Loucy (cell line): ENCODE results near the gene JPH4.

Experiments
- H2AFZ ChIP-seq: fragments of 200-600 bp; sonication (generic); 2 replicates; pipeline ENCODE4 v1.6.0; 2016; ENCODE audit warnings: antibody characterized with exemption, mild to moderate bottlenecking, low read length, moderate library complexity
- H3F3A ChIP-seq: fragments of 200-600 bp; 2 replicates; pipeline ENCODE4 v1.6.0; 2016; ENCODE audit warnings: antibody characterized with exemption, low read depth, mild to moderate bottlenecking
- H3K27me3 ChIP-seq: fragments of 200-600 bp; sonication (generic); 2 replicates; pipeline ENCODE4 v1.6.1; 2014; ENCODE audit warnings: low read length, mild to moderate bottlenecking; ENCODE audit not compliant: insufficient read depth, poor library complexity, severe bottlenecking
- H3K36me3 ChIP-seq: fragments of 200-600 bp; sonication (generic); 2 replicates; pipeline ENCODE4 v1.6.1; 2016; ENCODE audit warnings: low read length; ENCODE audit not compliant: insufficient read depth
- H3K4me1 ChIP-seq: fragments of 200-600 bp; sonication (generic); 2 replicates; pipeline ENCODE4 v1.5.1; 2014; ENCODE audit warnings: low read length, mild to moderate bottlenecking; ENCODE audit not compliant: insufficient read depth, poor library complexity, severe bottlenecking
- H3K4me2 ChIP-seq: fragments of 200-600 bp; sonication (generic); 2 replicates; pipeline ENCODE4 v1.6.0; 2014; ENCODE audit warnings: antibody characterized with exemption, low read length, low read depth, mild to moderate bottlenecking; ENCODE audit not compliant: poor library complexity, severe bottlenecking
- H3K4me3 ChIP-seq: fragments of 200-600 bp; sonication (generic); 2 replicates; pipeline ENCODE4 v1.5.1; 2014; ENCODE audit warnings: low read length, mild to moderate bottlenecking, mixed read lengths; ENCODE audit not compliant: poor library complexity, severe bottlenecking
- H3K79me2 ChIP-seq: fragments of 200-600 bp; sonication (generic); 2 replicates; pipeline ENCODE4 v1.6.1; 2014; ENCODE audit warnings: low read length; ENCODE audit not compliant: insufficient read depth
- H3K9ac ChIP-seq: fragments of 200-600 bp; sonication (generic); 2 replicates; pipeline ENCODE4 v1.6.0; 2014; ENCODE audit warnings: mild to moderate bottlenecking, low read depth, low read length, moderate library complexity; ENCODE audit not compliant: poor library complexity, severe bottlenecking
- H3K9me2 ChIP-seq: fragments of 200-600 bp; sonication (generic); replicated peaks from 2 replicates; pipeline ENCODE4 v1.6.1; 2016; ENCODE audit warnings: low read depth, low read length, mixed read lengths
- H3K9me3 ChIP-seq: fragments of 200-600 bp; sonication (generic); 2 replicates; pipeline ENCODE4 v1.6.1; 2014; ENCODE audit warnings: mild to moderate bottlenecking, antibody characterized with exemption, low read length, low read depth; ENCODE audit not compliant: insufficient read depth
- H4K20me1 ChIP-seq: fragments of 200-600 bp; sonication (generic); 2 replicates; pipeline ENCODE4 v1.6.0; 2014; ENCODE audit warnings: antibody characterized with exemption, low read length, mild to moderate bottlenecking; ENCODE audit not compliant: insufficient read depth, poor library complexity, severe bottlenecking
- CTCF ChIP-seq: fragments of 200-600 bp; sonication (generic); conservative IDR thresholded peaks from 2 replicates; pipeline ENCODE4 v1.5.1; 2014; ENCODE audit warnings: mild to moderate bottlenecking, antibody characterized with exemption, low read length
- EZH2phosphoT487 ChIP-seq: fragments of 200-600 bp; IDR thresholded peaks from 2 replicates; pipeline ENCODE4 v1.6.1; 2018; ENCODE audit warnings: antibody characterized with exemption, mild to moderate bottlenecking, moderate library complexity, borderline replicate concordance

Gene JPH4

DNA sequence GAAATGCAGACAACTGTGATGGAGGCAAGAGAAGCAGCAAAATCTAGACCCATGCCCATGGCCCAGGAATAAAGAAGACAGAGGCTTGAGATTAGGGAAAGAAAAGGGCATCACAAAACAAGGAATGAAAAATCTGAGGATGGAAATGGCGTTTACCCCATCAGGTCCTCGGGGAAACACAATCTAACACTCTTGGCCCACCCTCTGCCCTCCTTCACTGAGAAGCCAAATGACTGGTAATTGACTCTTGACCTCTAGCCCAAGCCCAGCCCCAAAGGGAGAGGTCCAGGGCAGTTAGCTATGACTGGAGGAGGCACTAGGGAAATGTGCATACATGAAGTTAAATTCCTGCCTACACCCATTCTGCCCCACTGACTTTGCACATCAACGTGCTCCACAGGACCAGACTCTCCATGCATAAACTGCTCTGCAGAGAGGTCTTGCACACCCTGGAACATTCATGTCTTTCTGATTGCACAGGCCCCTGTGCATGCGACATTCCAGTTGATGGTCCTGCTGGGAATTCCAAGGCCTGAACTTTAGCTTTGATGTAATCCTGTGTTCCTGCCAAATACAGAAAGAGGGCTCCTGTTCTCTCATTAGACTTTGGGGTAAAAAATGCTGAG lies 32.7 kb downstream of the JPH4 start:
- TF ChIP-seq EZH2phosphoT487 (no peak), CTCF (no peak)
- Histone ChIP-seq H3K9me3 (no peaks in the 10 kb centered on the region), H3K9me2 (no peaks in the 10 kb centered on the region), H3F3A (no peaks in the 10 kb centered on the region), H3K4me2 (no peak overlapping the region), H2AFZ (no peak overlapping the region), H3K79me2 (peaks cover 9% of the 10 kb centered on the region; the same call in 1 of the 2 replicates), H3K9ac (no peak overlapping the region), H4K20me1 (no peaks in the 10 kb centered on the region), H3K36me3 (no peaks in the 10 kb centered on the region), H3K4me3 (no peak overlapping the region), H3K4me1 (peaks cover 16% of the 10 kb centered on the region), H3K27me3 (no peaks in the 10 kb centered on the region)

DNA sequence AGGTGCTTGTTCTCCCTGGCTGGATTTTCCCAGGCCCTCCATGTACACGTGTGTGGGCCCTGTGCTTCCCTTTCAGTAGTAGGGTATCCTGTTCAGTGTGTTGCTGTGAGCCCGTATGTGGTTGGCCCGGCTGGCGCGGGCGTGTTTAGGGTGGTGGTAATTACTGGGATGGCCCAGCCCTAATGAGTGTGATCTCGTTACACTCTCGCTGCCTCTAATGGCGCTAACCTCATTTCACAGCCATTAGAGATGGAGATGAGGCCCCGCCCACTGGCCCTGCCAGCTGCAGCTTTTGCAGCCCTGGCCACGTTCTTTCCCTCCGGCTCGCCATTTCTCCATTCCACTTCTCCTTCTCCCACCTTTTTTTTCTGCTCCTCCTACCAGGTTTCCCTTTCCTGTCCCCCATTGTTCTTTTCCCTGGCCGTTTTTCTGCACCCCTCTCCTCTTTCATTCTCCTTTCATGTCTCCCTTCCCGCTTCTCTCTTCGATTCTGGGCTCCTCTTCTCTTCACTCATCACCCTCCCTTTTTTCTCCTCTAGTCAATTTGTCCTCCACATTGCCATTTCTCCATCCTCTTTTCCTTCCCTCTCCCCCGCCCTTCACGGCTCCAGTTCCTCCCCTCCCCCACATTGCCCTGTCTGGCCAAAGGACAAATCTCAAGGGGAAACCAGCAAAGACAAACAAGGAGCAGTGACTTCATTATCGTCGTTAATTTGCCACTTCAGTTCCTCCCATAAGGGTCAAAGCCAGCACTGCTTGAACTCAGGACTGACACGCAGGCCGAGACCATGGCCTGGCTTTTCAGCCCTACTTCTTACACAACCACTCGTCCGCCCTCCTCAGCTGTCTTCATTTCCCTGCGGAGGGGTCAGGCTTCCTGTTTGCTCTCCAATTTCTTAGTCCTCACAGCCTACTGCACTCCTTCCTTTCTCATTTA lies 33.8 kb downstream of the JPH4 start:
- TF ChIP-seq EZH2phosphoT487 (no peak), CTCF (no peak)
- no peaks in the 10 kb centered on the region for H3K9me2 ChIP-seq
- H3K4me1 ChIP-seq: peaks cover 5% of the 10 kb centered on the region
- no peaks in the 10 kb centered on the region for H4K20me1 ChIP-seq
- H3K79me2 ChIP-seq: no peaks in the 10 kb centered on the region
- no peak overlapping the region for H3K4me2 ChIP-seq
- H2AFZ ChIP-seq: no peak overlapping the region
- H3K27me3 ChIP-seq: no peaks in the 10 kb centered on the region
- H3F3A ChIP-seq: no peaks in the 10 kb centered on the region
- H3K4me3 ChIP-seq: no peak overlapping the region
- no peak overlapping the region for H3K9ac ChIP-seq
- H3K36me3 ChIP-seq: no peaks in the 10 kb centered on the region
- H3K9me3 ChIP-seq: no peaks in the 10 kb centered on the region

- TF ChIP-seq EZH2phosphoT487: no peak
- no peak for TF ChIP-seq CTCF
- H3K79me2 ChIP-seq: no peaks in the 10 kb centered on the region
- H3K9me3 ChIP-seq: no peaks in the 10 kb centered on the region
Measured at GRCh38 chr14:23543403-23543802, 35.2 kb downstream of the JPH4 start.

More at GRCh38 chr14:23543403-23543802, 35.2 kb downstream of the JPH4 start:
- Histone ChIP-seq H2AFZ (no peak overlapping the region), H3K4me1 (no peaks in the 10 kb centered on the region), H3K36me3 (no peaks in the 10 kb centered on the region), H3K4me2 (no peak overlapping the region), H3K4me3 (no peak overlapping the region), H3K9ac (no peak overlapping the region), H3K9me2 (no peaks in the 10 kb centered on the region), H4K20me1 (no peaks in the 10 kb centered on the region), H3F3A (no peaks in the 10 kb centered on the region), H3K27me3 (no peaks in the 10 kb centered on the region)
